NCI-H2196 (cell line): ENCODE data around the gene ATP5PO.

Experiments
- DNase-seq: peaks from one replicate; lab custom pipeline; 2025; ENCODE audit not compliant: unreplicated experiment; lab: John Stamatoyannopoulos, UW

The ATP5PO gene, protein sequence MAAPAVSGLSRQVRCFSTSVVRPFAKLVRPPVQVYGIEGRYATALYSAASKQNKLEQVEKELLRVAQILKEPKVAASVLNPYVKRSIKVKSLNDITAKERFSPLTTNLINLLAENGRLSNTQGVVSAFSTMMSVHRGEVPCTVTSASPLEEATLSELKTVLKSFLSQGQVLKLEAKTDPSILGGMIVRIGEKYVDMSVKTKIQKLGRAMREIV

DNA sequence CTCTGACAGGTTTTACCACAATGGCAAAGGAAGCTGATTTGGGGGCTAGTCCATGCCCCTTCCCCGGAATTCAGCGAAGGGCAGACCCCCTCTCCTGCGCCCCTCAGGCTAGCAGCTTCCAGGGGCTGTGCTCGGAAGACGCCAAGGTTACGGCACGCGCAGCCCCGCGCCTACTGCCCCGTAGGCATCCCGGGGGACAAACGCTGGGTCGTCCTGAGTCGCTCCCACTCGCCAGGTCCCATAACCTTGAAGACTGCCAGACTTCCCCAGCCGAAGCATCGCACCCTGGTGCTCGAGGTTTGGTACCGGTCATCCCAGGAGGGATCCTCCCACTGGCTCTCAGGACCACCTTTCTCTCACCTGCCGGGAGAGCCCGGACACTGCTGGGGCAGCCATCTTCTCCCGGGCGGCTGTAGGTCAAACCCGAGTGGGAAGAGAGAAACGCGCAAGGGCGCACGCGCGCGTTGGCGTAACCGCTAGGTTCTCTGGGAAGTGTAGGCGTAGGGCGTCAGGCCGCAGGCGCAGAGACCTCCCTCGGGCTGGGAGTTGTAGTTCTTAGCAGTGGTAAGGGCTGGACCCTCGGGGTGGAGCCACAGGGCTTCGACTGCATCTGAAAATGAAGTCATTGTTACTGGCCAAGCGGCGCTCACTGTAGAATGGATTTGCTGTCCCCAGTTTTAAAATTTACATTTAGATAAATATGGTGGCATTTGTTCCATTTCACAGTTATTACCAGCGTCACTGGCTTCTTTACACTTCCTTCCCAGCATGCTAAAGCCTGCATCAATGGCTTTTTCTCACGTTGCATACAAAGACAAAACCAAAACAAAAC is at the start of gene ATP5PO:
TSS of gene ATP5PO (minus strand) at position 437 of the 832 bp plus-strand sequence. CDS start at position 396, 41 bp downstream.
- DNase-seq: peak; percentile 98

- DNase-seq: no peak
Measured at GRCh38 chr21:33964706-33965325, 49.2 kb upstream of the ATP5PO start.

DNA sequence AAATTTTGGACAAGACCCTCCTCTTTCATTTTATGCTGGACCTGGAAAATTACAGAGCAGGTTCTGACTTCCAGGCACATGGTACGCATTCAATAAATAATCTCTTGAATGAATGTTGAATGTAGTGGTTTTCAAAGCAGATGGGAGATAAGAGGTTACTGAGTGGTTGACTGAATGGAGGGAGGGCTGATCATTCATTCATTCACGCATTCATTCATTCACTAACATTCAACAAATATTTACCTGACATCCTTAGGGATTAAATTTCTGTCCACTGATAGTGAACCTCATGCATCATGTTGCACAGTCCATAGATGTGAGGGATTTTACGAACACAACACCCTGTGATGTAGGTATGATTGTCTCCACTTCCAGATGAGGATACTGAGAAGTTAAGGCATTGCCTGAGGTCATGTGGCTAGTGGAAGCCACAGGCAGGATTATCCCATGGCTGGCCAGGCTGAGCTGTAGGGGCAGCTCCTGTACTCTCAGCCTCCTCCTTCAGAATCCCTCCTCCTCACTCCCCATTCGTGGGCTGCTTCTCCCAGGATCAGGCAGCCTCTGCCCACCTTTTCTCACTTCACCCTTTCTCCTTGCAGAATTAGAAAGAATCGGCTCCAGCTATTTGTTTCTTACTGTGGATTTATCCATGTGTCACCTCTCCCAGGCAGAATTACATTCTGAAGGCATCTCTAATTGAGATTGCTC is 48.4 kb upstream of the ATP5PO start:
- no peak for DNase-seq

- DNase-seq: no peak
Measured at GRCh38 chr21:33962290-33962689, 46.7 kb upstream of the ATP5PO start.

DNA sequence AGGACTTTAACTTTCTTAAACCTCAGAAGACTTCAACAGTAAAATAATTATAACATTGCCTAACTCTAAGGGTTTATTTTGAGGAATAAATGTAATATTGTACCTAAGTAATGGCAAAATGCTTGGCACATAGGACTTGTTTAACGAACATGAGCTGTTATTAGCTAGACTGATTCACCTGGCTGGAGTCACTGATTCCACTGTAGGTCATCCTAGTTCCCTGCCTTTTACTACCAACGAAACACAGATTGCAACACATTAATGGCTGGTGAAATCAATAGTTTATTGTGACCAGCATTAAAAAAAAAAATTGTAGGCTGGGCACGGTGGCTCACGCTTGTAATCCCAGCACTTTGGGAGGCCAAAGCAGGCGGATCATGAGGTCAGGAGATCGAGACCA is 45.5 kb upstream of the ATP5PO start:
- no peak for DNase-seq

DNA sequence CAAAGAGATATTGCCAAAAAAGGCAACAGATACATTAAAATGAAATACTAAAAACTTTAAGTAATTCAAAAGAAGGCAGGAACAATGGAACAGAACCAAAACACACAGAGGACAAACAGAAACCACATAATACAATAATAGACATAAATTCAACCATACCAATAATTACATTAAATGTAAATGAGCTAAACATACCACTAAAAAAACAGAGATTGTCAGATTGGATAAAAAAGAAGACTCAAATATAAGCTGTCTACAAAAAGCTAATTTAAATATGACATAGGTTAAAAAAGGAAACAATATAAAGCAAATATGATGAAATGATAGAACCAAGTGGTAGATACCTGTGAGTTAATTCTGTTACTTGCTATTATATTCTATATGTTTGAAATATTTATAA is 44.1 kb upstream of the ATP5PO start:
- DNase-seq: no peak

DNA sequence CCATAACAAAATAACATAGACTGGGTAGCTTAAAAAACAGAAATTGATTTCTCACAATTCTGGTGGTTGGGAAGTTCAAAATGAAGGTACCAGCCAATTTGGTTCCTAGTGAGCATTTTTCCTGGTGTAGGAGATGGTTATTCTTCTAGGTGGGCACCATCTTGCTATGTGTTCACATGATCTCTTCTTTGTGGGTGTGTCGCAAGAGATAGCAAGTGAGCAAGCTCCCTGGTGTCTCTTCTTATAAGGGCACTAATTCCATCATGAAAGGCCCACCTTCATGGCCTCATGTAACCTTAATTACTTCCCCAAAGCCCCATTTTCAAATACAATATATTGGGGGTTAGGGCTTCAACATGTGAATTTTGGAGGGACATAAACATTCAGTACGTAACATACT is 38.8 kb upstream of the ATP5PO start:
- DNase-seq: no peak

- DNase-seq: no peak
Measured at GRCh38 chr21:33951276-33952178, 35.9 kb upstream of the ATP5PO start.

GRCh38 chr21:33950431-33951079 is 35.0 kb upstream of the ATP5PO start:
- DNase-seq: no peak

DNA sequence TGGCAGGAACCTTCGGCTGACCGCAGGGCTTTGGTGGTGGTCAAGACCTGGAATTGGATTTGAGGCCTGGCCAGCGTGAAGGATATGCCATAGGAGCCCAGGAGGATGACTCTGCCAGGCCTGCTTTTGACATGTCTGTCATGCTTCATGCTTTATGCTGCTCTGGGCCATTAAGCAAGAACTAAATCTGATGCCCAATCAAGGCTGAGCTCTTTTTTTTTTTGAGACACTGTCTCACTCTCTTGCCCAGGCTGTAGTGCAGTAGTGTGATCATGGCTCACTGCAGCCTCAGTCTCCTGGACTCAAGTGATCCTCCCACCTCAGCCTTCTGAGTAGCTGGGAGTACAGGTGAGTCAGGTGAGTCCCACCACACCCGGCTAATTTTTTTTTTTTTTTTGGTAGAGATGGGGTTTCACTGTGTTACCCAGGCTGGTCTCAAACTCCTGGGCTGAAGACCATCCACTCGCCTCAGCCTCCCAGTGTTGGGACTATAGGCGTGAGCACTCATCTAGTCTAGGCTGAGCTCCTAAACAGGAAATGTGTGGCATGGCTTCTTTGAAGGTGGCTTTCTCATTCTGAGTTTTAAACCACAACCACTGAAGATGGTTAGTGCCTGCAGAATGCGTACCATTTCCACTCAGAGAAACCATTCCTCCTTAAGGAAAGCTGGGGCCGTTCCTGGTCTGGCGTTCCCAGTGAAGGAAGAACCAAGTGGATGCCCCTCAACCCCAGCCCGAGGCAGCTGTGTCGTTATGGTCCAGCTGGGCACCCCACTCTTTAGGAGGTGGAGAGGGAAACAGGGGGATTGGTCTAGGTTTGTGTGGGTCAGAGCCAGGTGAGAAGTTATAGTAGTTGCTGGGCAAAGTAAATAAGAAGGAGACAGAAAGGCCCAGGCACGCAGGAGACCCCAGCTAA is 34.2 kb upstream of the ATP5PO start:
- DNase-seq: no peak

GRCh38 chr21:33948951-33949444 is 33.4 kb upstream of the ATP5PO start:
- no peak for DNase-seq

- peak; percentile 69 for DNase-seq
Measured at GRCh38 chr21:33948096-33948950, 32.7 kb upstream of the ATP5PO start.

DNA sequence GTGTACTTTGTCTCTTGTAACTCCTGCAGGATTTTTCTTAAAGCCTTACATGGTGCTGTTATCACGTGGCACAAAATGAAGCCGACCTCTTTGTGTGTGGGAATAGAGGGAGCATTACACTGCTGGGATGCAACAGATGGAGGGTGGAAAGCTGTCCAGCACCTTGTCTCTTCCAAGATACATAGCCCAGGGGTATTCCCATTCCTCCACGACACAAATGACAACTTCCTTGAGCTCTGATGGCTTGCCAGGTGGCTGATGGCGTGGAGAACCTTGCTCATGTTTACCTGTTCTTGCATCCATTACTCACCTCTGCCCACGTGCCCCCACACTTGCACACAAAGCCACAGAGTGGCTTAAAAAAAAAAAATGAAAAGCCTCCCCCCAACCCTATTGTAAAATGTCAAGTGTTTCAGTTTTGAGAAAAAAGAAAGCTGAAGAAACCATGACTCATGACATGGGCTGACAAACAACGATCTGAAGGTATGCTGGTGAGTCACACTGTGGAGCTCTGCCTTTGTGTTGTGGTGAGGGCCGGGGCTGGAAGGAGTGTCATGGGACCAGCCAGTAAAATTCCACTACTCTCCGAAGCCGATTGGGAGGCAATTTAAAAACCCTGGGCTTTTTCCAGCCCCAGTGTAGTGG is 32.0 kb upstream of the ATP5PO start:
- DNase-seq: peak; percentile 56

DNA sequence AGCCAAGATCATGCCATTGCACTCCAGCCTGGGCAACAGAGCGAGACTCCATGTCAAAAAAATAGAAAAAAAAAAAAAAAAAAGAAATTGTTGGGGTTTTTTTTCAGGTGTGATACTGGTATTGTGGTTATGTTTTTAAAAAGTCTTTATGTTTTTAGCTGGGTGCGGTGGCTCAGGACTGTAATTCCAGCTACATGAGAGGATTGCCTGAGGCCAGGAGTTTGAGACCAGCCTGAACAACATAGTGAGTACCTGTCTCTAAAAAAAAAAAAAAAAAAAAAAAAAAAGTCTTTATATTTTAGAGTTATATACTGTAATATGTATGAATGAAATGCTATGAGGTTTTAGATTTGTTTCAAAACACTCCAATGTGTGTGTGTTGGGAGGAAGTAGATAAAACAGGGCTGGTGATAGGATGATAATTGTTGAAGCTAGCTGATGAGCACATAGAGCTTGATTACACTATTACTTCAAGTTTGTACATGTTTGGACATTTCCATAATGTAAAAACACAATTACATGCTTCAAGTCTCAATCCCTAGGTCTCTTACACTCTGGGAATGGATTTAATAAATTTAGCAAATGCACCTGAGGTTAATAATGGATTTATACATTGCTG is 30.2 kb upstream of the ATP5PO start:
- DNase-seq: no peak

GRCh38 chr21:33944185-33944763 is 28.7 kb upstream of the ATP5PO start:
- no peak for DNase-seq

DNA sequence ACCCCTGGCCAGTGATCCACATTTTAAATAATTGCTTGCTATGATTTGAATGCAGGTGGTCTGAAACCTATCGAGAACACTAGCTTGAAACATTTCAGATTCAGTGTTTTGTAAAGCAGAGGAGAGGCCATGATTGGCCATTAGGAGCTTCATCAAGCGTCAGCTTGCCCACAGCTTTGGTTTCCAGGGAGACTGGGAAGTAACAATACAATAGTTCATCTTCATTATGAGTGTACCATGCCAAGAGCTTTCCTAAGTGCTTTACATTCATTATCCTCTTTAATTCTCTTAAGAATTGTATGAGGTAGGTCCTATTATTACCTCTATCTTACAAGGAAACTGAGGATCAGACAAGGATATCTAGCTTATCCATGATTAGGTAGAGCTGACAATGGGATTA is 27.7 kb upstream of the ATP5PO start:
- no peak for DNase-seq

DNA sequence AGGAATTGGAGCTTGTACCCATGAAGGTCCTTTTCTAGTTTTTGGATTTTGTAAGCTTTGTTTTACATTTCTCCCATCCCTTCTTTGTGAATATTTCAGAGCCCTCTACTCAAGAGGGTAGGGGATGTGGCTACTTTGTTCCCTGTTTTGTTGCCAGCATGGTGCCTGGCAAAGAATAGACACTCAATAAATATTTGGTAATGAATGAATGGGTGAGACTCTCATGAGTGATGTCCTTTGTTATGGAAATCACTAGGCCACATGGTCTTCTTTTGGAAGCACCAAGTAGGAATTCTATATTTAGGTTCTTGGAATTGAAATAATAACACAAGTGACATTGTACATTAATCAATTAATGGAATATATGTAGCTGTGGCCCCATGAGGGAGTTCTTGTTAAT is 26.8 kb upstream of the ATP5PO start:
- DNase-seq: no peak
